SK-N-SH treated with all-trans-retinoic acid at 6 μM for 48 hours (cell line): ENCODE results near the gene PTTG2.

Source experiments
- ATAC-seq: fragments of 200-7000 bp; cut with Tn5 transposase; 3 replicates; pipeline ENCODE4 v1.9.1; 2020; ENCODE audit warnings: mild to moderate bottlenecking, moderate library complexity
- ARNTL ChIP-seq: fragments of 450-650 bp; formaldehyde crosslinking; IDR thresholded peaks from 2 replicates; pipeline ENCODE4 v1.5.0; 2020; ENCODE audit warnings: low read depth, mild to moderate bottlenecking, moderate library complexity, borderline replicate concordance
- BACH2 ChIP-seq: fragments of 250-450 bp; sonication (Bioruptor Pico); IDR thresholded peaks from 2 replicates; pipeline ENCODE4 v1.9.0; 2021; ENCODE audit warnings: mild to moderate bottlenecking, borderline replicate concordance
- CREB5 ChIP-seq: fragments of 250-450 bp; sonication (Bioruptor Pico); IDR thresholded peaks from 2 replicates; pipeline ENCODE4 v1.5.1; 2020; ENCODE audit warnings: low read depth, mild to moderate bottlenecking, moderate library complexity
- CSRNP3 ChIP-seq: fragments of 250-450 bp; sonication (Bioruptor Pico); IDR thresholded peaks from 2 replicates; pipeline ENCODE4 v1.5.1; 2021; ENCODE audit warnings: mild to moderate bottlenecking, moderate library complexity
- ESRRG ChIP-seq: fragments of 250-450 bp; sonication (Bioruptor Pico); IDR thresholded peaks from 2 replicates; pipeline ENCODE4 v1.6.1; 2021; ENCODE audit warnings: mild to moderate bottlenecking
- GLIS3 ChIP-seq: fragments of 250-450 bp; sonication (Bioruptor Pico); IDR thresholded peaks from 2 replicates; pipeline ENCODE4 v1.5.0; 2020; ENCODE audit warnings: mild to moderate bottlenecking, moderate library complexity
- ISL1 ChIP-seq: fragments of 250-450 bp; sonication (Bioruptor Pico); IDR thresholded peaks from 2 replicates; pipeline ENCODE4 v2.1.2; 2022; ENCODE audit warnings: mild to moderate bottlenecking, moderate library complexity
- PATZ1 ChIP-seq: fragments of 250-450 bp; sonication (Bioruptor Pico); IDR thresholded peaks from 2 replicates; pipeline ENCODE4 v1.8.0; 2020; ENCODE audit warnings: mild to moderate bottlenecking, moderate library complexity, borderline replicate concordance
- POU6F1 ChIP-seq: fragments of 250-450 bp; sonication (Bioruptor Pico); IDR thresholded peaks from 2 replicates; pipeline ENCODE4 v1.8.0; 2021; ENCODE audit warnings: low read depth, mild to moderate bottlenecking, moderate library complexity, borderline replicate concordance
- PPARA ChIP-seq: fragments of 250-450 bp; sonication (Bioruptor Pico); IDR thresholded peaks from 2 replicates; pipeline ENCODE4 v1.5.0; 2020; ENCODE audit warnings: mild to moderate bottlenecking, borderline replicate concordance
- RARB ChIP-seq: fragments of 250-450 bp; sonication (Bioruptor Pico); IDR thresholded peaks from 2 replicates; pipeline ENCODE4 v1.8.0; 2021; ENCODE audit warnings: mild to moderate bottlenecking, moderate library complexity
- SNAI2 ChIP-seq: fragments of 250-450 bp; sonication (Bioruptor Pico); IDR thresholded peaks from 2 replicates; pipeline ENCODE4 v1.5.0; 2020; ENCODE audit warnings: mild to moderate bottlenecking, moderate library complexity
- TOX ChIP-seq: fragments of 250-450 bp; sonication (Bioruptor Pico); IDR thresholded peaks from 2 replicates; pipeline ENCODE4 v1.8.0; 2021; ENCODE audit warnings: mild to moderate bottlenecking, moderate library complexity, borderline replicate concordance
- TSHZ2 ChIP-seq: fragments of 250-450 bp; sonication (Bioruptor Pico); IDR thresholded peaks from 2 replicates; pipeline ENCODE4 v1.5.0; 2020; ENCODE audit warnings: mild to moderate bottlenecking, moderate library complexity
- ZC3H10 ChIP-seq: fragments of 250-450 bp; sonication (Bioruptor Pico); IDR thresholded peaks from 2 replicates; pipeline ENCODE4 v1.5.1; 2021; ENCODE audit warnings: mild to moderate bottlenecking, moderate library complexity
- ZFP3 ChIP-seq: fragments of 250-450 bp; sonication (Bioruptor Pico); IDR thresholded peaks from 2 replicates; pipeline ENCODE4 v1.5.0; 2020; ENCODE audit warnings: mild to moderate bottlenecking, moderate library complexity
- ZFP30 ChIP-seq: fragments of 450-650 bp; formaldehyde crosslinking; IDR thresholded peaks from 2 replicates; pipeline ENCODE4 v1.5.0; 2022; ENCODE audit warnings: mild to moderate bottlenecking, moderate library complexity
- ZNF565 ChIP-seq: fragments of 450-650 bp; formaldehyde crosslinking; conservative IDR thresholded peaks from 2 replicates; pipeline ENCODE4 v1.5.0; 2020; ENCODE audit warnings: low read depth, mild to moderate bottlenecking, moderate library complexity
- ZNF70 ChIP-seq: fragments of 450-650 bp; formaldehyde crosslinking; IDR thresholded peaks from 2 replicates; pipeline ENCODE4 v1.5.0; 2020; ENCODE audit warnings: mild to moderate bottlenecking, moderate library complexity
- ZNF8 ChIP-seq: fragments of 450-650 bp; formaldehyde crosslinking; IDR thresholded peaks from 2 replicates; pipeline ENCODE4 v1.5.0; 2020; ENCODE audit warnings: mild to moderate bottlenecking, moderate library complexity

The PTTG2 gene

GRCh38 chr4:38008571-38009021 lies 48.4 kb downstream of the PTTG2 start:
- no peak for TF ChIP-seq ZC3H10 (CRISPR knock-in tag)
- no peak for ATAC-seq

GRCh38 chr4:38009421-38009820 lies 49.2 kb downstream of the PTTG2 start:
- TF ChIP-seq ZFP30 (no peak), ZNF8 (CRISPR knock-in tag) (no peak), ISL1 (CRISPR knock-in tag) (no peak), TSHZ2 (CRISPR knock-in tag) (no peak), SNAI2 (CRISPR knock-in tag) (no peak), CSRNP3 (no peak), ZC3H10 (CRISPR knock-in tag) (no peak), RARB (no peak), ESRRG (CRISPR knock-in tag) (no peak), PPARA (CRISPR knock-in tag) (no peak), TOX (CRISPR knock-in tag) (no peak), CREB5 (CRISPR knock-in tag) (no peak), POU6F1 (CRISPR knock-in tag) (no peak), GLIS3 (no peak), ZFP3 (CRISPR knock-in tag) (no peak), ZNF70 (no peak), BACH2 (CRISPR knock-in tag) (no peak), ZNF565 (CRISPR knock-in tag) (no peak)
- no peak for ATAC-seq

- TF ChIP-seq ZFP3 (CRISPR knock-in tag) (no peak), POU6F1 (CRISPR knock-in tag) (no peak), TOX (CRISPR knock-in tag) (no peak), RARB (no peak), ARNTL (no peak), SNAI2 (CRISPR knock-in tag) (no peak), CSRNP3 (no peak), ZFP30 (no peak), PATZ1 (CRISPR knock-in tag) (no peak), BACH2 (CRISPR knock-in tag) (no peak)
- no peak for ATAC-seq
Measured at GRCh38 chr4:38009949-38010348, 49.8 kb downstream of the PTTG2 start.
